Cortex of kidney (tissue), 1 donor: Measurements from ENCODE around the gene PPP1R9B.

Source experiments
- DNase-seq: peaks from one replicate; lab custom pipeline; 2025; lab: John Stamatoyannopoulos, UW

The PPP1R9B gene

GRCh38 chr17:50122945-50123344 is 27.5 kb downstream of the PPP1R9B start:
- no peak for DNase-seq

GRCh38 chr17:50120475-50121253 is 29.8 kb downstream of the PPP1R9B start:
- DNase-seq = no peak

GRCh38 chr17:50118828-50119218 is 31.7 kb downstream of the PPP1R9B start:
- DNase-seq = no peak

GRCh38 chr17:50118076-50118827 is 32.2 kb downstream of the PPP1R9B start:
- DNase-seq = no peak

- no peak for DNase-seq
Observed at GRCh38 chr17:50117202-50118051, 33.0 kb downstream of the PPP1R9B start.

- DNase-seq = no peak
Observed at GRCh38 chr17:50115756-50116155, 34.7 kb downstream of the PPP1R9B start.

GRCh38 chr17:50114849-50115357 is 35.6 kb downstream of the PPP1R9B start:
- DNase-seq = no peak

- no peak for DNase-seq
Observed at GRCh38 chr17:50114401-50114800, 36.1 kb downstream of the PPP1R9B start.

- DNase-seq = no peak
Observed at GRCh38 chr17:50113624-50114320, 36.7 kb downstream of the PPP1R9B start.

- no peak for DNase-seq
Observed at GRCh38 chr17:50112694-50113093, 37.8 kb downstream of the PPP1R9B start.

- DNase-seq = no peak
Observed at GRCh38 chr17:50111673-50112655, 38.5 kb downstream of the PPP1R9B start.

GRCh38 chr17:50110591-50111349 is 39.7 kb downstream of the PPP1R9B start:
- no peak for DNase-seq

- no peak for DNase-seq
Observed at GRCh38 chr17:50109785-50110184, 40.7 kb downstream of the PPP1R9B start.

GRCh38 chr17:50109207-50109606 is 41.3 kb downstream of the PPP1R9B start:
- DNase-seq = no peak

- DNase-seq = no peak
Observed at GRCh38 chr17:50108556-50108955, 41.9 kb downstream of the PPP1R9B start.

- DNase-seq = no peak
Observed at GRCh38 chr17:50107790-50108414, 42.6 kb downstream of the PPP1R9B start.

GRCh38 chr17:50106393-50107131 is 43.9 kb downstream of the PPP1R9B start:
- no peak for DNase-seq

- no peak for DNase-seq
Observed at GRCh38 chr17:50105811-50106210, 44.7 kb downstream of the PPP1R9B start.
